Progenitor cell of endocrine pancreas (in vitro differentiated cells): ENCODE data around the gene MRPL40. TPM values are rescaled to one million over a fixed set of nuclear protein-coding genes. Genes with fewer than 3 reads are reported as not detected.

Experiments
- DNase-seq: peaks from one replicate; pipeline ENCODE4 v3.0.0; 2021; ENCODE audit warnings: low spot score; ENCODE audit not compliant: unreplicated experiment
- H3K27ac Mint-ChIP-seq: 2 replicates; pipeline ENCODE4 v1.8.0; 2021; ENCODE audit warnings: mild to moderate bottlenecking, moderate library complexity, mixed read lengths
- H3K27me3 Mint-ChIP-seq: 2 replicates; pipeline ENCODE4 v1.8.0; 2021; ENCODE audit warnings: mixed read lengths
- H3K36me3 Mint-ChIP-seq: 2 replicates; pipeline ENCODE4 v1.8.0; 2022; ENCODE audit warnings: mixed read lengths; ENCODE audit not compliant: insufficient read depth
- H3K4me1 Mint-ChIP-seq: 2 replicates; pipeline ENCODE4 v1.8.0; 2021; ENCODE audit warnings: low read depth, mixed read lengths
- H3K4me3 Mint-ChIP-seq: 2 replicates; pipeline ENCODE4 v1.8.0; 2021; ENCODE audit warnings: low read depth, mild to moderate bottlenecking, moderate library complexity, mixed read lengths
- H3K9me3 Mint-ChIP-seq: 2 replicates; pipeline ENCODE4 v1.8.0; 2021; ENCODE audit warnings: low read depth, mixed read lengths
- total RNA-seq: library from RNA; stranded (reverse); gene quantifications from 2 replicates; pipeline ENCODE4 v1.2.1, GENCODE V29; 2021
- TF ChIP-seq, protein P1 (sequence below): fragments of 200-600 bp; sonication (generic); IDR thresholded peaks from one replicate; pipeline ENCODE4 v1.5.0; 2021; ENCODE audit warnings: antibody characterized with exemption, mild to moderate bottlenecking; ENCODE audit not compliant: unreplicated experiment

MRPL40 gene
- total RNA-seq, 1 donor from 2014 or later: 23.6 TPM

DNA sequence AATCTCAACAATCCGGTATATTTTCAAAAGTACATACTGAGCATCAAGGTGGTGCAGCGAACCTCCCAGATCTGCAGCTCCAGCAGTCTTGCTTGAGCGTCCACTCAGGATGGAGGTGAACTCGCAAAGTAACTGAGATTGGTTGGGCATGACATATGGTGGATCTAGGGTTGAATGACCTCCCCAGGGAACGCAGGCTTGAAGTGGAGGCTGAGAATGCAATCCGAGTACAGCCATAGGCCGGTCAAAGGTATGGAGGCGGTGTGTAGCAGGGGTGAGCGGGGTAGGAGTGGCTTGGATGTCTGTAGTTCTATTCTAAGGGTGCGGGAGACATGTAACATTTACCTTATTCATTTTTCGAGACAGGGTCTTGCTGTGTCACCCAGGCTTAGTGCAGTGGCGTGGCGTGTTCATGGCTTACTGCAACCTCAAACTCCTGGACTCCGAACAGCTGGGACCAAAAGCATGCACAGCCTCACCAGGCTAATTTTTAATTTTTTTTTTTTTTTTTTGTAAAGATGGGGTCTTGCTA is 15.8 kb downstream of the MRPL40 start:
- Mint-ChIP-seq H3K4me1 (peaks cover 18% of the 10 kb centered on the region), H3K36me3 (peaks cover 8% of the 10 kb centered on the region), H3K27me3 (no peaks in the 10 kb centered on the region), H3K27ac (peak overlapping the region; percentile 94), H3K4me3 (peak overlapping the region; percentile 96), H3K9me3 (no peaks in the 10 kb centered on the region)
- TF ChIP-seq, protein P1, sequence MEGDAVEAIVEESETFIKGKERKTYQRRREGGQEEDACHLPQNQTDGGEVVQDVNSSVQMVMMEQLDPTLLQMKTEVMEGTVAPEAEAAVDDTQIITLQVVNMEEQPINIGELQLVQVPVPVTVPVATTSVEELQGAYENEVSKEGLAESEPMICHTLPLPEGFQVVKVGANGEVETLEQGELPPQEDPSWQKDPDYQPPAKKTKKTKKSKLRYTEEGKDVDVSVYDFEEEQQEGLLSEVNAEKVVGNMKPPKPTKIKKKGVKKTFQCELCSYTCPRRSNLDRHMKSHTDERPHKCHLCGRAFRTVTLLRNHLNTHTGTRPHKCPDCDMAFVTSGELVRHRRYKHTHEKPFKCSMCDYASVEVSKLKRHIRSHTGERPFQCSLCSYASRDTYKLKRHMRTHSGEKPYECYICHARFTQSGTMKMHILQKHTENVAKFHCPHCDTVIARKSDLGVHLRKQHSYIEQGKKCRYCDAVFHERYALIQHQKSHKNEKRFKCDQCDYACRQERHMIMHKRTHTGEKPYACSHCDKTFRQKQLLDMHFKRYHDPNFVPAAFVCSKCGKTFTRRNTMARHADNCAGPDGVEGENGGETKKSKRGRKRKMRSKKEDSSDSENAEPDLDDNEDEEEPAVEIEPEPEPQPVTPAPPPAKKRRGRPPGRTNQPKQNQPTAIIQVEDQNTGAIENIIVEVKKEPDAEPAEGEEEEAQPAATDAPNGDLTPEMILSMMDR: no peak
- DNase-seq: no peak

DNA sequence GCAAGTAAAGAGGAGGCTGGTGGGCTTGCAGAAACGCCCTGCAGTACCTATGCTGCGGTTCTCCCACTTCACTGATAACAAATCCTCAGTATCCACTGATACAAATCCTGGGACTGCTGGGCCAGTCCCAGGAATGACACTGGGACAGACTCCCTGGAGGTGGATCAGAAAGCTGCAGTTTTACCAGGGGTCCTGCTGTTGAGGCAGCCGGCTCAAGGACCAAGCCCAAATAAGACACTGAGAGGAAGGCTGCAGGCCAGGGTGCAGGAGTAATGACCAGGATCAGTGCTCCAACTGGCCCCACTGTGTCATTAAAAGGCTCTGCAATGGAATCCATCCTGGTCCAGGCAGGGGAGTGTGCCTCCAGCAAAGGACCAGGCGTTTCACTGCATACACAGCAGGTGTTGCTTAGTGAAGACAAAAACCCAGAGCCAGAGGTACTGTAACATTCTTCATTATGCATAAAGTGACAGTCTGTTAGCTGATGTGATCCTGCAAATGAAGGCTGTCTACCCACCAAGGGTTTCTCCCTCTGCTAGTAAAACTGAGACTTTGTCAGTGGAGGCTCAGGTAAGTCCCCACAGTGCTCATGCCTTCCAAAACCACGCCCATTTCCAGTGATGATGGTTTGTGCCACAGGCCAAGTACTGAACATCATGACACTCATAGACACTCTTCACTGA is 16.5 kb downstream of the MRPL40 start:
- H3K4me3 Mint-ChIP-seq: peak overlapping the region; percentile 96
- no peak for DNase-seq
- peaks cover 18% of the 10 kb centered on the region for H3K4me1 Mint-ChIP-seq
- peaks cover 8% of the 10 kb centered on the region for H3K36me3 Mint-ChIP-seq
- no peak overlapping the region for H3K27ac Mint-ChIP-seq
- TF ChIP-seq, protein P1: no peak
- H3K27me3 Mint-ChIP-seq: no peaks in the 10 kb centered on the region
- no peaks in the 10 kb centered on the region for H3K9me3 Mint-ChIP-seq

DNA sequence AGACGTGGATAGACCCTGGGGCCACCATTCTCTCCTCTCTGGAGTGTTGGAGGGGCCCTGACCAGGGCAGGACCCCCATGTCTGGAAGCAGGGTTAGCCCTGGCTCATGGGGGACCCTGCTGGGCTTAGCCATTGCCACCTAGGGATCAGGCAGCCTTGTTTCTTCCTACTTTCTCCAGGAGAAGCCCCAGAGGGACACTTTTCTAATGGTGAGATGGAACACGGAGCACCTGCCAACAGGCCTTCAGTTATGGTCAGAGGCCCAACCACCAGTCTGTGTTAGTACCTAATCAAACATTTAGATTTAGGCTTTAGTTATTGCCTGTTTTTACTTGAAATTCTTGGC is 17.1 kb downstream of the MRPL40 start:
- no peaks in the 10 kb centered on the region for H3K9me3 Mint-ChIP-seq
- H3K27me3 Mint-ChIP-seq: no peaks in the 10 kb centered on the region
- TF ChIP-seq, protein P1: no peak
- peaks cover 9% of the 10 kb centered on the region for H3K36me3 Mint-ChIP-seq
- no peak overlapping the region for H3K27ac Mint-ChIP-seq
- peaks cover 18% of the 10 kb centered on the region for H3K4me1 Mint-ChIP-seq
- no peak for DNase-seq
- no peak overlapping the region for H3K4me3 Mint-ChIP-seq

DNA sequence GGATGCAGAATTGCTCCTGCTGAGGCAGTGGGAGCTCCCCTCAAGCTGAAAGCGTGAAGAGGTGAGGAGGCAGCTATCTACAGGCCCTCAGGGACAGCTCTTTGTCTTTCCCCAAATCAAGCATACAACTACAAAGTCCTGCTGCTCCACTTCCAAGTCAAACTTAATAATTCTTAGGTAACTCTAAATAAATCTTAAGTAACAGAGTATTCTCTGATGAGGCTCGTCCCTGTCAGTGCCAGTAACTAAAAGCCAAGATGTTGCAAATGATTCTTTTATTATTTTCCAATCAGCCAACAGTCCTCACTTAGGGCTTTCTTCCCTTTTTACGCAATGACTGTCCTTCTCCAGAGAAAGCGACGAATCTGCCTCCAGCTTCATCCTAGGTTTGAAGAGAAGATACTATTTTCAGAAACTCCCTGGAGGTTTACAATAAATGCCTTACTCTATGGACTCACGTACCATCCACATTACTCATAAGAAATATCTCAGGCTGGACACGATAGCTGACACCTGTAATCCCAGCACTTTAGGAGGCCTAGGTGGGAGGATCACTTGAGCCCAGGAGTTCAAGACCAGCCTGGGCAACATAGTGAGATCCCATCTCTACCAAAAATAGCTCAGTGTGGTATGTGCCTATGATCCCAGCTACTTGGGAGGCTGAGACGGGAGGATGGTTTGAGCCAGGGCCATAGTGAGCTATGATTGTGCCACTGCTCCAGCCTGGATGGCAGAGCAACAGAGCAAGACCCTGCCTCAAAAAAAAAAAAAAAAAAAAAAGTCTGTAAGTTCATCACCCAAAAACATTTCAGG is 18.2 kb downstream of the MRPL40 start:
- Mint-ChIP-seq H3K4me1 (peaks cover 15% of the 10 kb centered on the region), H3K9me3 (no peaks in the 10 kb centered on the region), H3K4me3 (no peak overlapping the region), H3K27me3 (no peaks in the 10 kb centered on the region), H3K27ac (no peak overlapping the region), H3K36me3 (peaks cover 15% of the 10 kb centered on the region)
- DNase-seq: no peak
- TF ChIP-seq, protein P1: no peak

DNA sequence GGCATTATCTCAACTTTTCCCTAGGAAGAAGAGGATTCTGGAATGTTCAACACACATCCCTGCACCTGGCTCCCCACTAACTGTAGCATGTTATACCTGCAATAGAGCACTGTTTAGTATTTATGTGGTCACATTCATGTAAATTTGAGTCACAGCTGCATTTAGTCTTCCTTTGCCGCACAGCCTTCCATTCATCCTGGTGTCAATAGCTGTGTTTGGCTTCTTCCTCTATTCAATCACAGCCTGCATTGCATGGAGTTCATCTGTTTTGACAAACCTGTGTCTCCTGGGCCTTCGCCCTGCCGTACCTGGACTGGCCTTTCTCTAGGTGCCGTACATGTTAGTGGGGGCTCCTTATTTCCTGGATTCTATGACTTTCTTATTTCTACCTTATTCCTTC is 19.2 kb downstream of the MRPL40 start:
- no peak for DNase-seq
- H3K27ac Mint-ChIP-seq: no peak overlapping the region
- peaks cover 10% of the 10 kb centered on the region for H3K4me1 Mint-ChIP-seq
- no peaks in the 10 kb centered on the region for H3K9me3 Mint-ChIP-seq
- TF ChIP-seq, protein P1: no peak
- H3K27me3 Mint-ChIP-seq: no peaks in the 10 kb centered on the region
- no peak overlapping the region for H3K4me3 Mint-ChIP-seq
- H3K36me3 Mint-ChIP-seq: peaks cover 15% of the 10 kb centered on the region
